DMS114 treated with DMSO at 0.1 percent for 48 hours (cell line): ENCODE measurements around the gene COX15.
"Not testable (repeated sequence)": the region's sequence is repeated elsewhere in the genome, so short reads cannot be mapped to it uniquely, and the experiment has no call there.

ENCODE experiments used
- DNase-seq: peaks from one replicate; lab custom pipeline; 2025; ENCODE audit not compliant: unreplicated experiment; lab: John Stamatoyannopoulos, UW

Gene COX15

DNA sequence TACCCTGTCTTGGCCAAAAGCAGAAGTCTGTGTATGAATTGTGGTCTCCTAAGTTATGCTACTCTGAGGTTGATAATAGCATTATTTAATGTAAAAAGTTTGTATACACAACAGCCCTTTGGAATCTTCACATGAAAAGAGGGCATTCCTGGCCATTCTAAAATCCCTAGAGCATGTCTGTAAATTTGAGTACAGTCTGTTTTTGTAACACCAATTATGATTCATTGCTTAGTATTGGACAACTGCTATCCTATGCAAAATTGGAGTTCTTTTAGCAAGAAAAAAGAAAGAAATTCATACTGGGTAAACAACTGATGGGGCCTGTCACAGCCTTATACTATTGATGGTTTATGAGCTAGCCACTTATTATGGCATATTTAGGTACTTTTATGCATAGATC lies 10.3 kb upstream of the COX15 start:
- no peak for DNase-seq

DNA sequence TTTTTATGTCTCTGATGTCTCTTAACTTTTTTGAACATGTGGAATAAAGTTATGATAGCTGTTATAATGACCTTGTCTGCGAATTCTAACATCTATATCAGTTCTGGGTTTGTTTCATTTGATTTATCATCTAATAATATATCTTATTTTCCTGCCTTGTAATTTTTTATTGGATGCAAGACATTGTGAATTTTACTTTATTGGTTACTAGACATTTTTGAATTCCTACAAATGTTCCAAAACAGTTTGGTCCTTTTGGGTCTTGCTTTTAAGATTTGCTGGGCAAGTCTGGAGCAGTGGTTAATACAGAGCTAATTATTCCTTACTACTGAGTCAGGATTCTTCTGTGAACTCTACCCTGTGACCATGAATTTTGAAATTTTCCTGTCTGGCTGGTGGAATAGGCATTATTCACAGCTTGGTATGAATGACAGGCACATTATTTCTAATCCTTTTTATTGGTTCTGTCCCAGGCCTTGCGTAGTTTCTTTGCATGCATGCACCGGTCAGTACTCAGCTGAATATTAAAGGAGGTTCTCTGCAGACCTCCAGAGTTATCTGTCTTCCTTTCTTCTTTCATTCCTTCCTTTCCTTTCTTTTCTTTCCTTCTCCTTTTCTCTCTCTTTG lies 9.1 kb upstream of the COX15 start:
- no peak for DNase-seq

DNA sequence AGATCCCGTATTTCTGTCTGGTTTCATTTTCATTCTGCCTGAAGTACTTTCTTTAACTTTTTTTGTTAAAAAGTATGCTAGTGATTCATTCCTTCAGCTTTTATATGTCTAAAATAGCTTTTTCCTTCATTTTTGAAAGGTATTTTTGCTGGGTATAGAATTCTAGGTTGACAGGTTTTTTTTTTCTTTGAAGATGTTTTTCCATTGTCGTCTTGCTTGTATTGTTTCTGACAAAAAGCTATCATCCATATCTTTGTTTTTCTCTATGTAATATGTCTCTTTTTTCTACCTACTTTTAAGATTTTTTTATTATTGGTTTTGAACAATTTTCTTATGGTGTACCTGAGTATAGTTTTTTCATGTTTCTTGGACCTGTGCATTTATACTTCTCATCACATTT lies 8.3 kb upstream of the COX15 start:
- DNase-seq = no peak

DNA sequence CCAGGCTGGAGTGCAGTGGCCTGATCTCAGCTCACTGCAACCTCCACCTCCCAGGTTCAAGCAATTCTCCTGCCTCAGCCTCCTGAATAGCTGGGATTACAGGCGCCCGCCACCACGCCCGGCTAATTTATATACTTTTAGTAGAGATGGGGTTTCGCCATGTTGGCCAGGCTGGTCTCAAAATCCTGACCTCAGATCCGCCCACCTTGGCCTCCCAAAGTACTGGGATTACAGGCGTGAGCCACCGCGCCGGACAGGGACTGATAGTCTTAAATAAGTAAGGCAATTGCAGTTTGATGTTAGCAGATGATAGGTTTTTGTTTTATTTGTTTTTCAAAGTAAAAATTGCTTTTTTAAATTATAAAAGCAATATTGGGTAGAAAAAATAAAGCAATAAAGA lies 2.2 kb upstream of the COX15 start:
- DNase-seq = not testable (repeated sequence)

DNA sequence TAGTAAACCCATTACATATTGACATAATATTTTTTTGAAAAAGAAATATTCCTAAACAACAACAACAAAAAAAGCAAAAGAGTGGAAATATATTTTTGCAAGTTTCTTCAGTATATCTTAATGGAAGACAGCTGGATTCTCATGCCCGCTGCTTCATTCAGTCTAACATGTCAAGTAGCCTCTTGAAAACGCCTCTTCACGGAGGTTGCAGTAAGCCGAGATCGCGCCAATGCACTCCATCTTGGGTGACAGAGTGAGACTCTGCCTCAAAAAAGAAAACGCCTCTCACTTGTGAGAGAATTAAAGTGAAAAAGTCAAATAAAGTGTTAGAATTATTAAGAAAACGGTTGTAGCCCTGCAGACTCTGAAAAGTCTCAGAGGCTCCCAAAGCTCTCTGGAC lies 1.4 kb upstream of the COX15 start:
- no peak for DNase-seq

DNA sequence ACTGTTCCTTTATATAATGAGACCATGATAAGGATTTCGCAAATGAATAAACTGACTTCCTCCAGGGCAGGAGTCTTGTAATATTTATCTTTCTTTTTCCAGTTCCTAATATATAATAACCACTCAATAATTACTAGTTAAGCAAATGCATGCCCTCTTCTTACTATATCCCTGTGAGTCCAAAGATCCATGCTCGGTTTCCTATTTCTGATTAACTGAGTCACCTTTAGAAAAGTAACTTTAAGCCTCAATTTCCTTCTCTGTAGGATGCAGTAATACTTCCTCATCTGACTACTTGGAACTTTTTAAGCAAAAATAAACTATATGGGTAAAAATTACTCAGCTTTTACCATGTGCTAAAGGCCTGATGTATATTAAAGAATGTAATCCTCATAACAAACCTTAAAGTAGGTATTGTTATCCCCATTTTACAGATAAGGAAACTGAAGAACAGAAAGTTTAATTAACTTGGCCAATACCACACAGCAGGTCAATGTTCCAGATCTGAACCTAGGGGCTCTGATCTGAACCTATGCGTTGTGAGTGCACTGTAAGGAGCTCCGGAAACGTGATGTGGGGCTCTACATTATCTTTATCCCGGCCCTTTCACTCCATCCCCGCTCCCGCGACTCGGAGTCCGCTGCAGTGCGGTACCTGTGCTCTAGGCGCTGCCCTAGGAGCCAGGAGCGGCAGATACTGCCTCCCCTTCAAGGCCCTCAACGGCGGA lies 458 bp downstream of the COX15 start:
- DNase-seq = no peak

DNA sequence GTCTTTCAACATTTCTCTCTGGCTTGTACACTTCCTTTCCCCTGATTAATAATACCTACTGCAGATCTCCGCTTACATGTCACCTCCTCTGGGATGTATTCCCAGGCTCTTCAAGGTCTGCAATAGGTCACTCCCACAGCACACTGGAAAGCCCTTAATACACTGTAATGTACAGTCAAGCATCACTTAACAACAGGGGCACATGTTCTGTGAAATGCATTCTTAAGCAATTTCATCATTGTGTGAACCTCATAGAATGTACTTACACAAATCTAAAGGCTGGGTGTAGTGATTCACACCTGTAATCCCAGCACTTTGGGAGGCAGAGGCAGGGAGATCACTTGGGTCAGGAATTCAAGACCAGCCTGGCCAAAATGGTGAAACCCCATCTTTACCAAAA lies 1.9 kb downstream of the COX15 start:
- DNase-seq = no peak

DNA sequence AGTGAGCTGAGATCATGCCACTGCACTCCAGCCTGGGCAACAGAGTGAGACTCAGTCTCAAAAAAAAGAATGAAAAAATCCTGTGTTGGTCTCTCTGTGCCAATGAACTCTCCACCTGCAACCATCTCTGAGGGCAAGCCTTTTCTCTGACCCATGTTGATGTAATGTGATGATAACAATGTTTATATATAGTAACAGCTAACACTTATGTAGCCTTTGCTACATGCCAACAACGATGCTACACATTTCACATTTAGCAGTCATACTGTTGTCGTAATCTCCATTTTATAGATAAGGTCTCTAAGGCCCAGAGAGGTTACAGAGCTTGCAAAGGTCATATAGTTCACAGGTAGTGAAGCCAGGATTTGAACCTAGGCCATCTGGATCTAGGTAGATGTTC lies 11.5 kb downstream of the COX15 start:
- DNase-seq = no peak

DNA sequence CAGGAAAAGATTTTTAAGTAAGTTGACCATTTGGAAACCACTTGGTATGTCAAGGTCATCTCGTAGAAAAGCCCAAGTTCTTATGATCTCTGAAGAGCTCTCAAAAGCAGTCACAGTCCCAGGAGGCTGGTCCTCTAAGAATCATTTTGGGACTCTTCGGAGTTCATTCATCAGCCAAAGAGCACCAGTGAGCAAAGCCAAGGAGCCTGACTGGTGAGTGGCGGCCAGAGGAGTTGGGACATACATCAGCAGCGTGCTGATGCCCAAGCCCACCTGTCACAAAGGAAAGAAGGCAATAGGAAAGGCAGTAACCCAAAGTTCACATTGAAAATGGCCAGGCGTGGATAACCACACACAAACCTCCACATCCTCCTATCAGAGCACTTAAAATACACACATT lies 17.5 kb downstream of the COX15 start:
- no peak for DNase-seq

DNA sequence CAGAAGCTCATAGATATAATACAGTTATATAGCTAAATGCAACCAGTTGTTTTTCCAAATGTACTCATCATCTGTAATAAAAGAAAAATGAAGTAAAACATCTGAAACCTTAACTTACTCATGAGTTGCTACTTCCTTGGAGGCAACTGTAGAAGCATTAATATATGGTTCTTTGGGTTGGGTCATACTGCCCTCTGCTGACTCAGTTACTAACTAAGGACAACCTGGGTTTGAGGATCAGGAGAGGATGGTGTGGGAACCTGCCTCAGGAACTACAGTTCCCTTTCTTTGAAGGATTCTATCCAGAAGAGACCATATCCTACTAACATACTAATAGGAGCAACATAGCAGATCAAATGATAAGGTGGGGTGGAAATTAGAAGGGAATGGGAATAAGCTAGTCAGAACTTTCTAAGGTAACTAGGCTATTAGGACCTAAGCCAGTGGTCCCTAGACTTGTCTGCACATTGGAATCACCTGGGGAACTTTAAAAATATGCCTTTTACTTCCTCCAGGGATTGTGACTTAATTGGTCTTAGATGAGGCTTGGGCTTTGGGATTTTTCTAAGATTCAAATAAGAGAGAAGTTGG lies 20.7 kb downstream of the COX15 start:
- peak; percentile 51 for DNase-seq

DNA sequence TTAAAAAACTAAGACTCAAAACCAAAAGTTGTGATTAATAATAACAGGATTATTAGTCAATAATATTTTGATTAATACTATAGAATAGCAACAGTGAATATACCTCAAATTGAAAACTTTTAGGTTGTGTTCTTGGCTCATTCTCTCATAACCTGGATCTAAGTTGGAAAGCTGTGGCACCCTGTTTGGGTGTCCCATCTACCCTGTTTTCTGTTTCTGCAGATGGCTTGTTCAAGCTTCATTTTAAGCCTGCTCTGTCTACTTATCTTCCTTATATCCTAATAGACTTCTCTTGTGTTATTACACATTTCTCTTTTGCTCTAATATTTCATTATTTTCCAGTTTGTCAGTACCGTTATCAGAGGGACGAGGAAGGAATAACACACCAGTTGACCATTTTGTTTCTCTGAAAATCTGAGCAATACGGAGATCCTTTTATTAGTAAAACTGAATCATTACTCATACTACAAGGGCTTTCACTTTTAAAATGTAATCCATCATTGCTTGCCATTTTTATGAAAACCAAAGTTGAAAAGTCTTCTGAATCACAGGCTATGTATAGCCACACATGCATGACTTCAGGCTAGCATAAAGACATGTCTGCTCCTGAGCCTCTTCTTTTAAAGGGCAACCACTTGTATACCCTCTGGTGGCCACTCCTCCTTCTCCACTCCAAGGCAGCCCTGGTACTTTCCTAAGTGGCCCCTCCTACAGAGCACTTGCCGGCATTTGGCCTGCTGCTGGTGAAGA lies 22.3 kb downstream of the COX15 start:
- DNase-seq = peak; percentile 14

DNA sequence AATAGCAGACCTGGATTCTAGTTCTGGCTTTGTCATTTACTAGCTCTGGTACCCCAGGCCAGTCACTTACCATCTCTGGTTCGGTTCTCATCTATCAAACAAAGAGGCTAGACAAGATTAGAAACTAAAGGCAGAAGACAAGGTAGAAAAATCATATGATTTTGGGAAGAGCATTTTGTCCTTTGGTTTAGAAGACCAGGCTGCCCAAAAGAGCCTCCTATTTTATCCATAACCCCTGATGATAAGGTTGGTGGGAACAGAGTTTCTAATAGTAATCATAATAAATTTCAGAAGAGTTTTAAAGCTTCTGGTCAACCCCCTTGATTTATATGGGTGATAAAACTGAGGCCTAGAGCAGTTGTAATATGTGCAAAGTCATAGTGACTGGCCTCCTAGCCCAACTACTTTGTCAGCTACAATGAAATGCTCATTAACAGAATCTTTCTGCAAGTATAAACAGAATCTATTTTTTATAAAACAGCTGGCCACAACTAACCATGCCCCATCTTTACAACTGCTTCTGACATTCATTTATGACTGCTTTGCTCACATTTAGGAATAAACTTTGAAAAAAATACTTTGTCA lies 23.4 kb downstream of the COX15 start:
- no peak for DNase-seq

DNA sequence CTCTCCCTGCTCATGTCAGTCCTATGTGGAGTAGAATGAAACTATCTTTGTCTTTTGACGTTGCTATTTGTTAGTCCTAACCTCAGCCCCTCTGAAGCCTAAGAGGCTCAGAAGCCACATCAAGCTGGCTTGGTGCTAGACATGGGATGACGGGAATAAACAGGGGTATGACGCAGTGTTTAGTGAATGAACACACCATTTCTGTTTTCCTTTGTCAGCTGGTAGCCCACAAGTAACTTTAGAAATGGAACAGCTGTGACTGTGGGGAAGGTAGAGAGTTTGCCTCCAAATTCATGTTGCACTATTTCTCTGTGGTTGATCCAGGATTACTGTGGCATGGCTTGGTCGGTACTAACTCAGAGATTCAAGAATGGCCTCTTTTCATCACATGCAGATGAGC lies 31.3 kb downstream of the COX15 start:
- no peak for DNase-seq

DNA sequence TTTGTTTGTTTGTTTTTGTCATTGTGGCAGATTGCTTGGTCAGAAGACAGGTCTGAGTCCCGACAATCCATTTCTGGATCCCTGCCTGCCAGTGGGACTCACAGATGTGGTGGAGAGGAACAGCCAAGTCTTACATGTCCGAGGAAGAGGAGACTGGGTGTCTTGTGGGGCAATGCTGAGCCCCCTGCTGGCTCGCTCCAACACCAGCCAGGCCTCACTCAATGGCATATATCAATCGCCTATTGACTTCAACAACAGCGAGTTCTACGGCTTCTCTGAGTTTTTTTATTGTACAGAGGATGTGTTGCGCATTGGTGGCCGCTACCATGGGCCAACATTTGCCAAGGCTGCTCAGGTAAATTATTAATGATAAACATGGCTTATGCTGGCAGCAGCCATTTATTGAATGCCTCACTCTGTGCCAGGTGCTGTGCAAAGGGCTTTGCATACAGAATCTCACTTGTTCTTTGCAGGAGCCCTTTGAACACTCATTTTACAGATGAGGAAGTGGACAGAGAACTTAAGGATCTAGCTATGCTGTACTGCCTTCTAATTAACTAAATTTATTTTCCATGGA lies 33.3 kb downstream of the COX15 start:
- no peak for DNase-seq

DNA sequence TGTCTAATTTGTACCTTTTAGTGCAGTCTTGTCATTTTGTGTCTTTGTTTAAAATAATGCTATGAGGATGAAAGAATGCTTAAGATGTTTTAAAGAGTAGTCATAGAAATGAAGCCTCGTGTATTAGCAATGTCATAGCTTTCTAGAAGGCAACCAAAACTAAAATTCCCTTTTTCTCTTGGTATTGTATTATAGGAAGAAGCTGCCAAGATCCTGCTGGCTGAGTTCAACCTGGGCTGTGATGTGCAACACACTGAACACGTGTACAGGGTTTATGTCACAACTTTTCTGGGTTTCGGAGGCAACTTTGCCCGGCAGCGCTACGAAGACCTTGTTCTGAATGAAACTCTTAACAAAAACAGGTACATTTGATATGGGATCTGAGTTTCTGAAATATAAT lies 36.2 kb downstream of the COX15 start:
- no peak for DNase-seq

DNA sequence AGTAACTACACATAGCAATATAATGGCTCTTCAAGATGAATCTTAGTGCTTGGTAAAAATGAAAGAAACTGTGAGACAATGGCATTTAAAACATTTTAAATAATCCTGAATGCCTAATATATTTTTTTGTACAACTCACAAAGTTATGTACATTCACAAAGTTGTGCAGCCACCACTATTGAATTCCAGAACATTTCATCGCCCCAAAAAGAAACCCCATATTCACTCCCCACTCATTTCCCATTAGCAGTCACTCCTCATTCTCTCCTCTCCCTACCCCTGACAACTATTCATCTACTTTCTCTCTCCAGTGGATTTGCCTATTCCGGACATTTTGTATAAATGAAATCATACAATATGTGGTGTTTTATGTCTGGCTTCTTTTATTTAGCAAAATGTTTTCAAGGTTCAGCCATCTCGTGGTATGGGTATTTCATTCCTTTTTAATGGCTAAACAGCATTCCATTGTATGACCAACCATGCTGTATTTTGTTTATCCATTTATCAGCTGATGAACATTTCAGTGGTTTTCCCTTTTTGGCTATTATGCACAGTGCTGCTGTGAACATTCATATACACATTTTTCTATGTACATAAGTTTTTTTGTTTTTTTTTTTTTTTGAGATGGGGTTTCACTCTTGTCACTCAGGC lies 37.9 kb downstream of the COX15 start:
- DNase-seq = no peak

DNA sequence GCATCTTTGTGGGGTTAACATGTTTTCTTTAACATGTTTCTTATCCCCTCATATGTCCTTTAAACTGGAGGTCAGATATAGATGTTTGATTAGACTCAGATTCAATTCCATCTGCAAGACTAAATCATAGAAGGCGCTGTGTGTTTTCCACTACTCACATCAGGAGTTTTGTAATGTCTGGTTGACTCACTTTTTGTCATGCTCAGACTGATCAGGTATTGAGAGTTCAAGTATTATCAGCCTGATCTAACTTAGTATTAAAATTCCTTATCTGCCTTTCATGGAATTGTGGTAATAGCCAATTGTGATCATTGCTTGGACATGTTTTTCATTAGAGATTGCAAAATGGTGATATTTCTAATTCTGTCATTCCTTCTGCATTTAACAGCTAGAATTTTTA lies 42.5 kb downstream of the COX15 start:
- DNase-seq = no peak

DNA sequence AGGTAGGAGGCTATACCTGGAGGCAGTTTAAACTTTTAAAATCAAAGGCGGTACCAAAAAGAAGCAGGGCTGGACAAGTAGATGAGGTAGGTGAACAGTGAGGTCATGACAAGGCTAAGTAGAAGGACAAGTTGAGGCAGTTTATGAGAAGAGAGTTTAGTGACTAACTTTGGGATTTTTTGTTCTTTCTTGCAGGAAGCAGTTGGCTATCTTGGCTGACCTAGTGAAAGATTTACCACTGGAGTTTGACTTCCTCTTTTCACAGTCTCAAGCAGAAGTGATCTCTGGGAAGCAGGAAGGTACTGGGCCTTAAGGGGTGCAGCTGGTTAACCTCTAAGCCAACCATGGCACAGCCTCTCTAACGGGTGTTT lies 46.3 kb downstream of the COX15 start:
- DNase-seq = no peak

DNA sequence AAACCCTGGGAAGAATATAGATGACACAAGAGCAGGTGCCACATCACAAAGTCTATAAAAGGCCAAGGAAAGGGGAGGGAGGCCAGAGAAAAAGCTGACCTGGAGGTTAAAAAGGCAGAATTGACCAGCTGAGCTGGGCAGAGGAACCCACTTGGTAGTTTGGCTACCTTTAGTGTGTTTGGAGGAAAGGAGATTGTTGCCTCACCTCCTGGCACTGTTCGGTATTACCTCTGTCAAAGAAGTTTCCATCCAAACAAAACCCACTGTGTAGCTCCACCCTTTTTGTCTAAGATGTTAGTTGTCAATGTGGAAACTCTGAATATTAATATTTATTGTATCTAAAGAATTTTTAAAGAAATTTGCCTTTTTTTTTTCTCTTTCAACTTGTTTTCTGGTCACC lies 49.2 kb downstream of the COX15 start:
- DNase-seq = peak; percentile 10
